Measurements from ENCODE around the gene PTGES. TPM values are rescaled to one million over a fixed set of nuclear protein-coding genes. Genes with fewer than 3 reads are reported as not detected.

Gene PTGES
- total and polyA plus RNA-seq, 9 of the 15 experiments (the other 6 are each of a cell fraction or from before 2014, with no cell fraction given): 0.13 TPM; not detected in 8

DNA sequence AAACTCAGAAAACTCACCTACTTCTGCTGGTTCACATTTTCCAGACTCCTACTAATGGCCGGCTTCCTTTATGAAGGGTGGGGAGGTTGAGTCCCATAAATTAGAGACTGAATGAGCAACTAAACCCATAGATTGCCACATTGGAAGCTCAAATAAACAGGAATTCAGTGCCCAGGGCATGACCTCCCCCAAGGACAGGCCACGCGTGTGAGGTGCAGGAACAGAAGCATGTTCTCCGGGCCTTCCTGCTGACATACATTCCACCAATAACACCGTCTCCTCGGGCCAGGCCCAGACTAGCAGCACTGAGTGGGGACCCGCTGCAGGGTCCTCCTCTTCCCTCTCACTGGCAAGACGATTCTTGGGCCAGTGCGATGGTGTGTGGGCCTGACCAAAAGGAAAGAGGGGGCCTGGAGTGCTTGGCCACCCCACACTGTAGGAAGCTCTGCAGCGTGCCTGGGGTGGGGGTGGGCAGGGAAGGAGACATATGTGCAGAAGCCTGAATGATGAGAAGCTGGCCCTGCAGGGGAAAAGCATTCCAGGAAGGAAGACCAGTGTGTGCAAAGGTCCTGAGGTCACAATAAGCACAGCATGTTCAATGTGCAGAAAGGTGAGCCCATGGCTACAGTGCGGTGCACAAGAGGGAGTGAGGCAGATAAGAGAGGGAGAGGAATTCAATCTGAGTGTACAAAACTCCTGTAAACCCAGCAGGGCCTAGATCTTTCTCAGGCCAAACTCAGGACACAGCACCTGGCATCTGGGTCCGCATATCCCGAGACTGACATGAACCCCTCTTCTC lies 12.0 kb downstream of the PTGES start:
- Histone ChIP-seq H3K9me1 (ENCODE audit: control insufficient read depth, insufficient read depth, low read length) (no peaks in the 10 kb centered on the region), H3K4me1 (replicated peaks in 1 of 2; ENCODE audit: control insufficient read depth in 2 of 2, insufficient read depth in 2 of 2, low read length in 2 of 2) (peaks cover 16 to 43% of the 10 kb centered on the region in 2 experiments), H3K27ac (ENCODE audit: extremely low read depth, low read depth, low read length) (no peak overlapping the region), H2AFZ (ENCODE audit: low read depth, low read length) (no peak overlapping the region), H3K9me3 (replicated peaks; ENCODE audit: control insufficient read depth, insufficient read depth, low read depth, low read length) (no peaks in the 10 kb centered on the region), H3K27me3 (ENCODE audit: control insufficient read depth in 2 of 2, insufficient read depth in 2 of 2, low read length in 2 of 2) (peaks cover 5 to 23% of the 10 kb centered on the region in 2 experiments; a peak in 3 of 5 replicates), H3K4me3 (no peak overlapping the region), H3K4me2 (ENCODE audit: insufficient read depth, low read length) (no peak overlapping the region), H3K79me2 (ENCODE audit: control insufficient read depth, insufficient read depth, low read length) (no peaks in the 10 kb centered on the region), H4K20me1 (replicated peaks; ENCODE audit: control insufficient read depth, insufficient read depth, low read length) (no peaks in the 10 kb centered on the region), H3K36me3 (ENCODE audit: control insufficient read depth, insufficient read depth, low read length) (no peaks in the 10 kb centered on the region), H3K9ac (ENCODE audit: insufficient read depth in 1 of 2, low read depth in 2 of 2, low read length in 2 of 2) (peak overlapping the region in 1 of 2 experiments; percentile 30; a peak in 1 of 4 replicates)
- intact Hi-C loops (cut with micrococcal nuclease) (no loop called here), in situ Hi-C loops (cut with MboI) (no loop called here)
- POLR2A ChIA-PET: interaction anchor here (0.6 to 1.8 kb wide), 2 partner anchors 12 to 40 kb away, joined by 3 to 4 read pairs; no protein-coding TSS in a partner anchor
- 57% methylated on average over 13 of the region's 13 CpGs for WGBS (ENCODE audit: insufficient coverage, low coverage, missing lambda C conversion rate)
- ATAC-seq (no peak), FAIRE-seq (no peak), DNase-seq (ENCODE audit: extremely low read depth in 1 of 4, low spot score in 3 of 4) (no peak)
- CTCF ChIA-PET (ENCODE audit: low intra/inter-chr PET ratio): interaction anchor here (1.3 kb wide), 1 partner anchor 43 kb away, joined by 4 read pairs; no protein-coding TSS in a partner anchor
- BruUV-seq (replicated peaks): no TSS peak
- TF ChIP-seq RBM25 (IDR thresholded peaks at IDR 0.05; ENCODE audit: low read depth, low read length, severe bottlenecking) (peak; percentile 64), OTX1 (CRISPR knock-in tag; IDR thresholded peaks at IDR 0.05) (no peak), BCOR (IDR thresholded peaks at IDR 0.05) (peak; percentile 25; the same call in 1 of the 2 replicates), CEBPB (tag; IDR thresholded peaks at IDR 0.05) (no peak), SMARCA5 (IDR thresholded peaks at IDR 0.05) (0 out of 2 replicates have a peak, but pooled peaks have one; percentile 47), SMARCB1 (IDR thresholded peaks at IDR 0.05; ENCODE audit: insufficient read length, low read depth) (no peak)
- TF ChIP-seq, protein P1, sequence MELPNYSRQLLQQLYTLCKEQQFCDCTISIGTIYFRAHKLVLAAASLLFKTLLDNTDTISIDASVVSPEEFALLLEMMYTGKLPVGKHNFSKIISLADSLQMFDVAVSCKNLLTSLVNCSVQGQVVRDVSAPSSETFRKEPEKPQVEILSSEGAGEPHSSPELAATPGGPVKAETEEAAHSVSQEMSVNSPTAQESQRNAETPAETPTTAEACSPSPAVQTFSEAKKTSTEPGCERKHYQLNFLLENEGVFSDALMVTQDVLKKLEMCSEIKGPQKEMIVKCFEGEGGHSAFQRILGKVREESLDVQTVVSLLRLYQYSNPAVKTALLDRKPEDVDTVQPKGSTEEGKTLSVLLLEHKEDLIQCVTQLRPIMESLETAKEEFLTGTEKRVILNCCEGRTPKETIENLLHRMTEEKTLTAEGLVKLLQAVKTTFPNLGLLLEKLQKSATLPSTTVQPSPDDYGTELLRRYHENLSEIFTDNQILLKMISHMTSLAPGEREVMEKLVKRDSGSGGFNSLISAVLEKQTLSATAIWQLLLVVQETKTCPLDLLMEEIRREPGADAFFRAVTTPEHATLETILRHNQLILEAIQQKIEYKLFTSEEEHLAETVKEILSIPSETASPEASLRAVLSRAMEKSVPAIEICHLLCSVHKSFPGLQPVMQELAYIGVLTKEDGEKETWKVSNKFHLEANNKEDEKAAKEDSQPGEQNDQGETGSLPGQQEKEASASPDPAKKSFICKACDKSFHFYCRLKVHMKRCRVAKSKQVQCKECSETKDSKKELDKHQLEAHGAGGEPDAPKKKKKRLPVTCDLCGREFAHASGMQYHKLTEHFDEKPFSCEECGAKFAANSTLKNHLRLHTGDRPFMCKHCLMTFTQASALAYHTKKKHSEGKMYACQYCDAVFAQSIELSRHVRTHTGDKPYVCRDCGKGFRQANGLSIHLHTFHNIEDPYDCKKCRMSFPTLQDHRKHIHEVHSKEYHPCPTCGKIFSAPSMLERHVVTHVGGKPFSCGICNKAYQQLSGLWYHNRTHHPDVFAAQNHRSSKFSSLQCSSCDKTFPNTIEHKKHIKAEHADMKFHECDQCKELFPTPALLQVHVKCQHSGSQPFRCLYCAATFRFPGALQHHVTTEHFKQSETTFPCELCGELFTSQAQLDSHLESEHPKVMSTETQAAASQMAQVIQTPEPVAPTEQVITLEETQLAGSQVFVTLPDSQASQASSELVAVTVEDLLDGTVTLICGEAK (IDR thresholded peaks at IDR 0.05): no peak
- TF ChIP-seq, protein P1 (CRISPR knock-in tag; IDR thresholded peaks at IDR 0.05): 0 out of 2 replicates have a peak, but pooled peaks have one; percentile 20
